HG03064 (cell line): ENCODE data around the gene SERP2.

Experiments used
- ATAC-seq: cut with Tn5 transposase; IDR thresholded peaks from one replicate; pipeline ENCODE4 v1.9.1; 2021; ENCODE audit warnings: low read depth; ENCODE audit not compliant: unreplicated experiment

SERP2 gene

DNA sequence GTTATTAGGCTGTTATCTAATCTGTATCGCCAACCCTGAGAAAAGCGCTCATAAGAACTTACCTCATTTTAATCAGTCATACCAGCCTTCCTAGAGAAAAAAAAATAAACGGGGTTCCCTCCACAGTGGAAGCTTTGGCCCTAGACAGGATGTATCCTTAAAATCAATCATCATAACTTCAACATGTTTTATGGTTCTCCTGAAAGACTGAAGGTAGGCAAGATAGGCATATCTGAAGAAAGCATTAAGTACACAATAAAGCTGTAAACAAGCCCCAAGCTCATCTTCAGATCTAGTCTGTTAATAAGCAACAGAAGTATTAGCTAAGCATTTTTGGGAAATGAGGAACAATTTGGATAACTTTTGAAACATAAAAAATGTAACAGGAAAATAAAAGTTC, 18.7 kb upstream of the SERP2 start:
- ATAC-seq: no peak

DNA sequence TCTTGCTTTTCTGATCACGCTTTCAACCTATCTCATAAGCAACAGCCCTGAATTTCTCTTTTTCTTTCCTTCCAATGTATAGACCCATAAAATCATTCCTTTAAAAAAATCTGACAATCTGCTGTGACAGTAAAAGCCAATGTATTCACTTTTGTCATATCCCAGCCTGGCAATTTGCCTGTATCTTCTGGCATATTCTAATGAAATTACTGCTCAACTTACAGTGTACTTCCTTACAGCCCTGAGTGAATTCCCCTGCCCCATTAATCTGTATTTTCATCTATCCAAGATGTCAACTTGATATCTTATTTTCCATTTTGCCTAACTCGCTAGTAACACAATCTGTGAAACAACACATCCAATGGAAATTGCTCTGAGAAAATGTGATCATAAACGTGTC, 18.0 kb upstream of the SERP2 start:
- ATAC-seq: no peak

DNA sequence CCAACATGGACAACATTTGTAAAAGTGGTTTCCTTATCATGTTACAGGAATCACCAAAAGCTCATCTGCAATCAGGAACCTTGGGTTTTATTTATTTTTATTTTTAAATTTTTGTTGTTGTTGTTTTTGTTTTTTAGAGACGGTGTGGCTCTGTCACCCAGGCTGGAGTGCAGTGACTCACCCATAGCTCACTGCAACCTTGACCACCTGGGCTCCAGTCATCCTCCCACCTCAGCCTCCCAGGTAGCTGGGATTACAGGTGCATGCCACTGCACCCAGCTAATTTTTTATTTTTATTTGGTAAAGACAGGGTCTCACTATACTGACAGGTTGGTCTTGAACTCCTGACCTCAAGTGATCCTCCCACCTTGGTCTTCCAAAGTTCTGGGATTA, 13.6 kb upstream of the SERP2 start:
- ATAC-seq: no peak

GRCh38 chr13:44362394-44363040, 11.1 kb upstream of the SERP2 start:
- no peak for ATAC-seq

GRCh38 chr13:44363631-44364344, 9.8 kb upstream of the SERP2 start:
- ATAC-seq: no peak

GRCh38 chr13:44364345-44365000, 9.2 kb upstream of the SERP2 start:
- no peak for ATAC-seq

- no peak for ATAC-seq
Observed at GRCh38 chr13:44365008-44365407, 8.6 kb upstream of the SERP2 start.

DNA sequence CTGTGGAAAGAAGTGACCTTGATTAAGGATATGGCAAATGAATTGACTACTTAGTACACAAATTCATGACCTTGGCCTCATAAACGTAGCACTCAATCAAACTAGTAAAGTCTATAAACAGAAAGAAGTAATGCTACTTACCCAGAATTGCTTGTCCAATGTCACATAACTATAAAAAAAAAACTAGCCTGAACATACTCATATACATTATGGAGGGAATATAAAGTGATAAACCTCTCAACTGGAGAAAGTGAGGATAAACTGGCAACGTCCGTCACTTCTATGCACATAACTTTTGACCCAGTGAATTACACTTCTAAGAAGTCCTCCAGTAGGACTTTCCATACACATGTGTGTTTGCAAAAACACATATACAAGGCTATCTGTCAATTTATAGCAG, 7.7 kb upstream of the SERP2 start:
- no peak for ATAC-seq

DNA sequence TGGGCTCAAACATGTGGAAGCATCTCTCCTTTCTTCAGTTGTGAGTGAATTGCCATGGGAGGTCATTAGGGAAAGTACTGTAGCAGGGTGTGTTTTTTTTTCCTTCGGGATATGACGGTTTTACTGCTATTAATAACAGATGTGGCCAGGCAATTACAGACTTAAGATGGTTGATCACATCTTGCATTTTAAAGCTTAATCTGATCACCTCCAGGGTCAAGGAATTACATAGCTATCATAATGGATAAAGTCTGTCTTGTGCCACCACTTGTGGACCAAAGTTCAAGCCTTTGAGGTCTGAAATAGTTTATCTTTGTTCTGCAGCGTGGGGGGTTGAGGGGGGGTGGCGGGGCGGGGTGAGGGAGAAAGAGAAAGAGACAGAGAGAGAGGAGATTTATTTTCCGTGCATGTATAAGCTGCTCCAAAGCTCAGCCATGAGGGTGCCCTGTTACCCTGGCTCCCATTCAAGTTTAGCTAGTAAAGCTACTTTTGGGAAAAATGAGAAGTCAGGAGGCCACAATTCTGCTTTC, 5.5 kb upstream of the SERP2 start:
- no peak for ATAC-seq

DNA sequence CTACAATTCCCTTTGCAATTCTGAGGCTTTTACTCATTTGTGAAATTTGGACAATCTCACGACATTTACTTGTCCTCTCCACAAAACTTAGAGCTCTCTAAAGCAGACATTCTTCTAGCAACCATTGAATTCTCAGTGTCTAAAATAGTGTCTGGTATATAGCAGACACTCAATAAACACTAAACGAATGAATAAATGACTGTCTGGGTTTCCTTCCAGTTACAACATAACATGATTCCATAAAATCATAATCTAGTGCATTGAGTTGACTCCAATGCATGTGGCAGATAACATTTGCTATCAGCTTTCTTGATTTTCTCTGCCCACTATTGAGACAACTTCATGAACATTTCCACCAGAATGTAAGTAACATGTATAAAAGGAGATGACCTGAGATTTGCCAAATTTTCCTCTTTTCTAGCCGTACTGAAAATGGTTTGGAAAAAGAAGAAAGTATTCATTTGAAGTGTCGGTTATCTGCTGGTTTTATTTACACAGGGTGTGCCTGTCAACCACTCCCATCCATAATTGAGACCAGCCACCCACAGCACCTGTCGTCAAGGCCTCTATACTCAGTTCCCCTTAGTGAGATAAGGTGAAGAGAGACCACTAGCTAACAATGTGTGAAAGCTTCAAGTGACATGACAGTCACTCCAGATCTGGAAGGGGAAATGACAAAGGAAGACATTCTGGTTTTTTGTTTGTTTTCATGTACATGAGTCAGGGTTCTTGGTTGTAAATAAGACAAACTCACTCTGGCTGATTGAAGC, 4.8 kb upstream of the SERP2 start:
- no peak for ATAC-seq

- ATAC-seq: no peak
Observed at GRCh38 chr13:44371421-44371820, 2.2 kb upstream of the SERP2 start.

DNA sequence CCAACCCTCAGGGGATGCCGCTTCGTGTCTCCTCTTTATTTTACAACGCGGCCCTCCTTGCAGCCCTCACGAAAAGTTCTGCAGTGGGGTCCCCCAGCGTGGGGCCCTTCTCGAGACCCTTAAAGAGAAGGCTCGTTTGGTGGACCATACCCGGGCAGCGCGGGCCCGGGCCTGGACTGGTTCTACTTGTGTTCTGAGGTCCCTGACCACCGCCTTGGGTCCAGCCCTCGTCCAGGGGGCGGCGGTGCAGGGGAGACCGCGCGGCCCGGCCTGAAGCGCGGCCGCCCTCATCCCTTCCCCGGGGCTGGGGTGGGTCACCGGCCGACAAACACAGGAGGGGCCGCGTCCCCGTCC, 400 bp upstream of the SERP2 start:
- no peak for ATAC-seq

DNA sequence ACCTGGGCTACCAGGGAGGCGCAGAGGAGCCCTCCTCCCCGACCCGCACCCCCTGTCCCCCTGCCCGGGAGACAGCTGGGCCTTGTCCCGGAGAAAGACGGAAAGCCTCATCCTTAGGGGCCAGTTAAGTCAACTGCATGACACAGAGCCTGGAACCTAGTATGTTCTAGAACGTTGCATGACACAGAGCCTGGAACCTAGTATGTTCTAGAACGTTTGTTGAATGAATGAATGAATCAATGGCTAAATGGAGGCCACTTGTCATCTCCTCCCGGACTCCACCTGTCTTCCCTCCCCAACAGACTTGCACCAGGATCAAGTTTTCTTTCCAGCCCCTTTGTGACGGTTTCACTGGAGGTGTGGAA, 706 bp downstream of the SERP2 start:
- no peak for ATAC-seq

DNA sequence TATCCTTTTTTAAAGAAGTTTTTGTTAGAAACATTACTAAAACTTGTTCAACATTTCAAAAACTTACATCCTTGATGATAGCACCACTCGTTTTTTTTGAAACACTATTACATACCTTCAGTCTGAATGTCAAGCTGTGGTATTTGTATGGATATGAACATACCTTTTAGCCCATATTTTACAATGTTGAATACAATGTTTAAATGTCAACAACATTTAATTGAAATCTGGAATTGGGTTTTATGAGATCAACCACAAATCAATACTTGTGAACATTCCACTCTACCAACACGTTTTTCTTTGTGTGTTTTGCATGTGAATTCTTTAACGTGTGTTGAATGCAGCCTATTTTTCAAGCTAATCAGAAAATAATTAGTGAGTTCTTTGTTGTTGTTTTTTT, 4.7 kb downstream of the SERP2 start:
- no peak for ATAC-seq

DNA sequence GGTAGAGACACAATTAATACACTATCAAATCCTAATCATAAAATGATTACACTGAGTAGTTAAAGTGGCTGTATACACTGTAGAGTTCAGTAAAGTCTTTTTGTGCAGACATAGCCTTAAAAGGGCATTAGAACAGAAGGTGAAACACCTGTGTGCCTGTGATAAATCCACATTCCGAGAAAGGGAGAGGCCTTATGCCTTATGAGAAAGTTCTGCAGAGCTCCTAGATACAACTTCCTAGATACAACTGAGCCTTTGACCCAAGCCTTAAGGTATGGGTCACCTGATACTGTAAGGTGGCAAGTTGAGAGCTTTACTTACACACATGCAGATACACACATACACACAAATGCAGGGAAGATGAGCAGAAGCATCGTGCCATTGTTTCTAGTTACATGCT, 6.3 kb downstream of the SERP2 start:
- ATAC-seq: no peak

- no peak for ATAC-seq
Observed at GRCh38 chr13:44380404-44381165, 7.0 kb downstream of the SERP2 start.

DNA sequence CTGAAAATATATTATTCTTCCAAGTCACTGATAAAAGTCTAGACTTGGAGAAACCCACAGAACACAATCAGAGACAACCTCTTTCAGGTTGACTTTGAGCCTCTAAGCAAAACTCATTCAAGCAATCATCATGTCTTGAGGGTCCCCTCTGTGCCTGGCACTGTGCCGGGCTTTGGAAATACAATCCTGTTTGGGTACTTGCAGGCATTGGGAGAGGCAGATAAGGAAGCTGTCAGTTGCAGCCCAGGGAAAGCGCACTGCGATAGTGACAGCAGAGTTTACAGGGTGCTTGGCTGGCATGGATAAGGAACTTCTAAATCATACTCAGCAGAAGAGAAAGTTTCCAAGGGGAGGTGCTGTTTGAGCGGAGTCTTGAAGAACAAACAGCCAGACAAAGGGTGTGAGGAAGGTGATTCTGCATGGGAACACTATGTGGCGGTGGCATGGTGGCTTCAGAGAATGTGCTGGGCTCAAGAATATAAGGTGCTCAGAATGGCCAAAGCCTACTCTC, 9.1 kb downstream of the SERP2 start:
- no peak for ATAC-seq

GRCh38 chr13:44383945-44384344, 10.3 kb downstream of the SERP2 start:
- ATAC-seq: no peak

DNA sequence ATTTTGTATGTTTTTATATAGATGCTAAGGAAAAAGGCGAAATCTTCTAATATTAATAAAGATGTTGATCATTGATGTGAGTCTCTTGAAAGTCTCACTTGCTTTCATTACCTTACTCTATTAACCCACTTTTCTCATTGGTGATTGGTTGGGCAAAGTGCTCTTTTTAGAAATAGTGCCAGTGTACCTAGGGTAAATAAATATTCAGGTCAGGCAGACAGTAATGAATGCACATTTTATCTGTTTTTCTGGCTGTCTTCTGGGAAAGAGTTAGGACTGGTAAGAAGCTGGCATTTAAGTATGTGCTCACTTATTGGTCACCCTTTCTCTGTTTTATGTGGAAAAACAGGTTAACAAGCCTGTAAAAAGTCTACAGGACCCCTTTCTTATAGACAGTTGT, 11.2 kb downstream of the SERP2 start:
- no peak for ATAC-seq

DNA sequence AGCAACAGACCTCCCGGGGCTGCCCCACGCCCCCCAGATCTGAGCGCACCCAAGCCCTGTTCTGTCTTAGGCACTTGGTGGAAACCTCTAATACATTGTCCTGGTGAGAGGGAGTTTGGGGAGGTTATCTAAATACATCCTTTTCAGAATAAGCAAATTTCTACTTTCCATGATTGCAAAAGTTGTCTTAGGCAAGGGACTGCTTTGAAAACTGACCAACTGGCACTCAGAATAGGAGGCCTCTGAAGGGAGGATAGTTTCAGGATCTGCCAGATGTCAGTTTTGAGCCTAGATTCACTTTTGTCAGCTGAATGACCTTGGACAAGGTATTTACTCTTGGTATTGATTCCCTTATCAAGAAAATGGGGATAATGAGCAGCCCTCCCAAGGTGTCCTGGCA, 11.8 kb downstream of the SERP2 start:
- ATAC-seq: no peak
